Common myeloid progenitor, CD34-positive (primary cell): Measurements from ENCODE around the gene TFB2M.
A peak's percentile ranks its signal among the peaks of the same experiment; 100 is the strongest.
"Not testable (repeated sequence)": the region's sequence is repeated elsewhere in the genome, so short reads cannot be mapped to it uniquely, and the experiment has no call there.

ENCODE experiments used
- CTCF ChIA-PET: fragments of 350-600 bp; sonication (Branson Sonifier 250); formaldehyde crosslinking; loops from one replicate; lab custom pipeline; 2021; ENCODE audit warnings: antibody characterized with exemption; lab: Charles Lee
- POLR2A ChIA-PET: fragments of 350-600 bp; sonication (Branson Sonifier 250); formaldehyde crosslinking; loops from one replicate; lab custom pipeline; 2021; ENCODE audit warnings: antibody characterized with exemption; lab: Charles Lee
- DNase-seq, 3 donors: peaks; one replicate each; pipeline versions ENCODE4 v3.0.0 to v3.0.0-alpha.2; 2013
- H3K27ac ChIP-seq, 2 experiments: 1 replicate in 1 of 2; 2 replicates in 1 of 2; pipeline ENCODE4 v1.7.0; 2013; ENCODE audit warnings: inconsistent platforms in 2 of 2, low read length in 2 of 2, mild to moderate bottlenecking in 2 of 2, low read depth in 1 of 2, moderate library complexity in 1 of 2; ENCODE audit not compliant: severe bottlenecking in 2 of 2, insufficient read depth in 1 of 2, poor library complexity in 1 of 2
- H3K27me3 ChIP-seq, 5 experiments: replicated peaks in 2 of 5; 1 replicate in 3 of 5; 2 replicates in 2 of 5; pipeline versions ENCODE4 v1.6.1 to v1.7.0; 2013; ENCODE audit warnings: low read length in 4 of 5, mild to moderate bottlenecking in 2 of 5, moderate library complexity in 2 of 5, inconsistent platforms in 1 of 5; ENCODE audit not compliant: insufficient read depth in 5 of 5, control insufficient read depth in 4 of 5
- H3K36me3 ChIP-seq, 4 experiments: 1 replicate in 2 of 4; 2 replicates in 2 of 4; pipeline versions ENCODE4 v1.6.1 to v1.7.0; 2013; ENCODE audit warnings: low read length in 3 of 4, control low read depth in 1 of 4, mild to moderate bottlenecking in 1 of 4; ENCODE audit not compliant: control insufficient read depth in 4 of 4, insufficient read depth in 4 of 4
- H3K4me1 ChIP-seq, 4 experiments: 1 replicate in 3 of 4; 2 replicates in 1 of 4; pipeline versions ENCODE4 v1.6.1 to v1.7.1; 2013; ENCODE audit warnings: low read length in 3 of 4, mild to moderate bottlenecking in 3 of 4, control low read depth in 1 of 4, inconsistent platforms in 1 of 4, moderate library complexity in 1 of 4; ENCODE audit not compliant: control insufficient read depth in 4 of 4, insufficient read depth in 4 of 4; ENCODE audit errors: control extremely low read depth in 1 of 4
- H3K4me3 ChIP-seq, 7 experiments: 1 replicate in 4 of 7; 2 replicates in 3 of 7; pipeline versions ENCODE4 v1.5.1 to v1.7.0; 2013; ENCODE audit warnings: mild to moderate bottlenecking in 7 of 7, low read length in 6 of 7, moderate library complexity in 6 of 7, inconsistent platforms in 2 of 7, low read depth in 2 of 7, control low read depth in 1 of 7; ENCODE audit not compliant: insufficient read depth in 4 of 7, control insufficient read depth in 1 of 7; ENCODE audit errors: extremely low read depth in 1 of 7
- H3K9me3 ChIP-seq, 5 experiments: 1 replicate in 4 of 5; 2 replicates in 1 of 5; pipeline versions ENCODE4 v1.6.1 to v1.7.1; 2013; ENCODE audit warnings: low read length in 4 of 5, mild to moderate bottlenecking in 2 of 5, inconsistent platforms in 1 of 5, low read depth in 1 of 5, moderate library complexity in 1 of 5; ENCODE audit not compliant: control insufficient read depth in 4 of 5, insufficient read depth in 2 of 5; ENCODE audit errors: control extremely low read depth in 1 of 5
- WGBS: methylation state at CpG from one replicate; pipeline ENCODE4 v1.1.5; 2013; ENCODE audit not compliant: insufficient coverage; 5-methylcytosine and 5-hydroxymethylcytosine counted together

Gene TFB2M

GRCh38 chr1:246571309-246571708 is 5.2 kb upstream of the TFB2M start:
- peak overlapping the region; percentile 85 to 96 for H3K27ac ChIP-seq
- H3K4me3 ChIP-seq, result peak overlapping the region in 4 of 7 experiments; percentile 26 to 89 (median 62)
- H3K9me3 ChIP-seq, H3K36me3 ChIP-seq, H3K27me3 ChIP-seq: not testable (repeated sequence)
- POLR2A ChIA-PET, result interaction anchor here (0.6 kb wide), 1 partner anchor 165 kb away, joined by 3 read pairs; no protein-coding TSS in a partner anchor
- CTCF ChIA-PET, result interaction anchor here (0.7 to 3.0 kb wide), 6 partner anchors 8 to 73 kb away, joined by 3 to 11 read pairs (median 4); no protein-coding TSS in a partner anchor
- WGBS, result 100% methylated on average over 1 of the region's 4 CpGs
- peak in 2 of 3 donors; percentile 72 to 82 for DNase-seq
- peaks cover 35 to 85% (median 70%) of the 10 kb centered on the region in 4 experiments for H3K4me1 ChIP-seq

DNA sequence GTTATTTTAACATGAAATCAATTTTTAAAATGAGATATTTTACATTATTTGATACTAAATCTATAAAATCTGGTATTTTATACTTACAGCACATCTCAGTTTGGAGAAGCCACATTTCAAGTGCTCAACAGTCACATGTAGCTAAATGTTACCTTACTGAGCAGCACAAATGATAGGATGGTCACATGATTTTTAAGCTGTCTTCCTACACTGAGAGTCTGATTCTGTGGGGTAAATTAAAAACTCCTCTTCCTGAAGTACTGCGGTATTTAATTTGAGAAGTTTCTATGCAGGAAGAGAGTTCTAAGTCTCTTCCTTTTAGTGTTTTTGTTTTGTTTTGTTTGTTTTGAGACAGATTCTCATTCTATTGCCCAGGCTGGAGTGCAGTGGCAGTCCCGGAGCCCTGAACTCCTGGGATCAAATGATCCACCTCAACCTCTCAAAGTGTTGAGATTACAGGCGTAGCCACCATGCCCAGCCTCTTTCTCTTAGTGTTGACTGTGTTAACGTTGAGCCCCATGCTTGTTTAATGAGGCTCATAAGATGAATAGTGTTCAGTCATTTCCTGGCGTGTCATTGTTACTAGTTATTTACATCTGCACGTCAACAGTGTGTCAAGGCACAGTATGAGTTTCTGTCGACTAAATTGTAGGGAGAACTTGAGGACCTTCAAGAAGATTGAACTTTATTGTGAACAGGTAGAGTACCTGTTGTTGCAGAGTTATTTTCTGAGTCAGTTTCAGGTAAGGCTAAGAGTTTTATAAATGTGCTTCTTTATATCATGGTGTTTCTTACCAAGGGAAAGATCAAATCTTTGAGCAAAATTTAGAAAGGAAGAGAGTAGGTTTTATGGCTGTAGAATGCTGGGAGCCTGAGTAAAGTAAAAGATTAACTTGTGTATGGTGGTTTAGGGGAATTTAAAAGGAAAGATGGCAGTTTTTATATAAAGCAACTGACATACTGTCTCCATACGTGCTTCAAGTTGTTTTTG is 3.5 kb upstream of the TFB2M start:
- peak; percentile 52 to 86 (median 77) for DNase-seq
- ChIA-PET CTCF (interaction anchor here (0.6 to 3.0 kb wide), 2 partner anchors 10 to 33 kb away, joined by 4 to 11 read pairs; no protein-coding TSS in a partner anchor), POLR2A (interaction anchor here (0.7 kb wide), 1 partner anchor 219 kb away, joined by 3 read pairs; no protein-coding TSS in a partner anchor)
- Histone ChIP-seq H3K27me3 (no peaks in the 10 kb centered on the region), H3K27ac (peak overlapping the region; percentile 85 to 96), H3K4me1 (peaks cover 41 to 78% (median 68%) of the 10 kb centered on the region in 4 experiments), H3K36me3 (peaks cover 0 to 4% (median 0%) of the 10 kb centered on the region in 4 experiments), H3K9me3 (no peaks in the 10 kb centered on the region), H3K4me3 (peak overlapping the region in 5 of 7 experiments; percentile 42 to 98 (median 60))
- 10% methylated on average over 6 of the region's 8 CpGs for WGBS

DNA sequence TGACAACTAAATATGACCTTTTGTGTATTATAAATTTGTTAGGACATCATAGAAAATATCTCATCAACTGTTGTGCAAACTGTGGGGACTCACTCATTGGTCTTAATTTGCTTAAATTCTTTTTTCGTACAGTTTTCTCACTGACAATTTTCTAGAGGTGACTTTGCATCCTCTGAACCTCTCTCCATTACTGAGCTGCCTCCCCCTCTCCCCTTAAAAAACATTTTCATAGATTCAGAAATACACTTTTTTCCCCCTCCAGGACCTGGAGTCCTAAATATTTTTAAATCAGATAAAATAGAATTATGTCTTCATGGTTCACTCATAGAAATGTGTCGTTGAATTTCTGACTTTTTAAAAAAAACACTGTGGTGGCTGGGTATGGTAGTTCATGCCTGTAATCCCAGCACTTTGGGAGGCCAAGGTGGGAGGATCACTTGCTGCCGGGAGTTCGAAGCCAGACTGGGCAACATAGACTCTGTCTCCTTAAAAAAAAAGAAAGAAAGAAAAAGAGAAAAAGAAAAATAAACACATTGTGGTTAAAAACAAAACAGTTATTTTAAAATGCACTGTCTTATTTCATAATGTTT is 1.7 kb upstream of the TFB2M start:
- DNase-seq, result peak in 1 of 3 donors; percentile 34
- POLR2A ChIA-PET, result interaction anchor here (0.7 to 3.1 kb wide), 2 partner anchors 11 to 46 kb away, joined by 3 to 19 read pairs; no protein-coding TSS in a partner anchor
- Histone ChIP-seq H3K9me3 (no peaks in the 10 kb centered on the region), H3K36me3 (peaks cover 0 to 10% (median 5%) of the 10 kb centered on the region in 4 experiments), H3K4me1 (peaks cover 31 to 66% (median 56%) of the 10 kb centered on the region in 4 experiments), H3K4me3 (peak overlapping the region in 6 of 7 experiments; percentile 89 to 100 (median 98)), H3K27me3 (no peaks in the 10 kb centered on the region), H3K27ac (peak overlapping the region; percentile 92 to 96)
- 13% methylated on average over 4 of the region's 4 CpGs for WGBS
- CTCF ChIA-PET, result interaction anchor here (0.9 to 2.1 kb wide), 8 partner anchors 9 to 37 kb away, joined by 3 to 12 read pairs (median 3); no protein-coding TSS in a partner anchor

- Histone ChIP-seq H3K27me3 (no peaks in the 10 kb centered on the region), H3K9me3 (no peaks in the 10 kb centered on the region), H3K4me1 (peaks cover 31 to 59% (median 50%) of the 10 kb centered on the region in 4 experiments), H3K4me3 (peak overlapping the region; percentile 89 to 100 (median 98)), H3K27ac (peak overlapping the region; percentile 92 to 96), H3K36me3 (peaks cover 2 to 15% (median 8%) of the 10 kb centered on the region in 4 experiments)
- peak; percentile 50 to 76 (median 75) for DNase-seq
- CTCF ChIA-PET, result interaction anchor here (0.6 to 2.1 kb wide), 11 partner anchors 10 to 441 kb away, joined by 3 to 12 read pairs (median 3); no protein-coding TSS in a partner anchor
- 0% methylated on average over 13 of the region's 25 CpGs for WGBS
- POLR2A ChIA-PET, result interaction anchor here (0.6 to 3.1 kb wide), 3 partner anchors 12 to 46 kb away, joined by 3 to 19 read pairs (median 4); no protein-coding TSS in a partner anchor
Measured at GRCh38 chr1:246566813-246567645, 968 bp upstream of the TFB2M start.

DNA sequence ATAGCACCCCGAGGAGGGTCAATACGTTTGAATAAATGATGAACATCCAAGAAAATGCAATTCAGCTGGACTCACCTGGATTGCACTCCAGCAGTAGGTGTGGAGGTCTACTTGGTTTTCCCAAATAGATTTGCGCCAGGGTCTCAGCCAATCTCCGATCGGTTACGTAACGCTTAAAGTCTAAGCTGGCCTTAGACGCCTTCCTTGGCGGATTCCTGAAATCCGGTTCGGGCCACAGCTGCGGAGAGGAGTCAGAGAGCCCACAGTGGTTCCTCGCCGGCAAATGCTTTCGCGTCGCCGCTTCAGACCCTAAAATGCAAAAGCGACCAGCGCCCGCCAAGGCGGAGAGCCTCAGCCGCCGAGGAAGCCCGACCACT is 322 bp downstream of the TFB2M start:
- ChIA-PET CTCF (interaction anchor here (0.8 to 2.1 kb wide), 7 partner anchors 11 to 36 kb away, joined by 3 to 12 read pairs (median 4); no protein-coding TSS in a partner anchor), POLR2A (interaction anchor here (0.9 to 3.1 kb wide), 3 partner anchors 10 to 43 kb away, joined by 3 to 19 read pairs (median 3); no protein-coding TSS in a partner anchor)
- Histone ChIP-seq H3K27me3 (no peaks in the 10 kb centered on the region), H3K4me1 (peaks cover 27 to 47% (median 39%) of the 10 kb centered on the region in 4 experiments), H3K27ac (peak overlapping the region; percentile 92 to 96), H3K36me3 (peaks cover 2 to 17% (median 9%) of the 10 kb centered on the region in 4 experiments), H3K9me3 (no peaks in the 10 kb centered on the region), H3K4me3 (peak overlapping the region; percentile 89 to 100 (median 98))
- WGBS, result 0% methylated on average over 25 of the region's 25 CpGs
- DNase-seq, result no peak
